Measurements from ENCODE around the gene DSPP.

- TF ChIP-seq CTCF (IDR thresholded peaks at IDR 0.05 in 4 of 5, conservative IDR thresholded peaks at IDR 0.05 in 1 of 5) (peak in 1 of 5 experiments; percentile 11), POLR2A (IDR thresholded peaks at IDR 0.05) (no peak)
These were observed 36.0 kb downstream of the DSPP start for GRCh38 chr4:87644286-87644685.

Measured in gastrocnemius medialis (tissue), 4 donors.